Right lobe of liver (tissue), 4 donors: Measurements from ENCODE around the gene MAPK8IP3.

Source experiments
- CTCF ChIP-seq, 4 donors: fragments of 200-600 bp in 3 of 4; fragments of 450-650 bp in 1 of 4; IDR thresholded peaks; one replicate each; pipeline versions ENCODE4 v1.5.1 to v1.8.0; 2016 to 2022; ENCODE audit warnings: antibody characterized with exemption in 4 of 4, mild to moderate bottlenecking in 2 of 4
- POLR2A ChIP-seq: fragments of 450-650 bp; IDR thresholded peaks from one replicate; pipeline ENCODE4 v1.6.1; 2017; ENCODE audit warnings: antibody characterized with exemption, mild to moderate bottlenecking
- donor health status: DM: no; HTN: no; CAD: no.
- donor health status: DM: no; HTN: no; CAD: no.
- donor health status: DM: no; HTN: yes; CAD: no.

- no peak for TF ChIP-seq CTCF (IDR thresholded peaks at IDR 0.05)
- TF ChIP-seq POLR2A = no peak
Observed at GRCh38 chr16:1771864-1772361, 65.9 kb downstream of the MAPK8IP3 start.
